Fibroblast of skin of scalp (primary cell): ENCODE results near the gene RAD1.
A peak's percentile ranks its signal among the peaks of the same experiment; 100 is the strongest.

Experiments
- DNase-seq: peaks from one replicate; pipeline ENCODE4 v3.0.0-alpha.2; 2013

Gene RAD1

DNA sequence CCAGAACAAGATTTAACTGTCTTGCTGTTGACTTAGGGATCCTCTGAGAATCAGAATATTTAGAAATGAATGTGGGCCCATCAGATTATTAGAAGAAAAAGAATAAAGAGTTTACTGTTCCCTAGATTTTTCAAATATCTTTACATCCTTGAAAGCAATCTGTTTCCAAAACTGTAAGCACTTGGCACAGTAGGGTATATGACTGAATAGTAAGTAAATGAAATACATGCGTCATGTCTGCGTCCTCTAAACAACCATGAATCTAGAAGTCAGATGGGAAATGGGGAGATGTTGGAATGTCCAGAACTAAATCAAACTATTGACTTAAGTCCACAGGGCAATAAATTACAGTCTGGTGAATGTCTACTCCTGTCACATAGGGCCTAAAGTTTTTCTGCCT, 50.2 kb downstream of the RAD1 start:
- no peak for DNase-seq

- DNase-seq: no peak
Measured at GRCh38 chr5:34863946-34864345, 51.4 kb downstream of the RAD1 start.

DNA sequence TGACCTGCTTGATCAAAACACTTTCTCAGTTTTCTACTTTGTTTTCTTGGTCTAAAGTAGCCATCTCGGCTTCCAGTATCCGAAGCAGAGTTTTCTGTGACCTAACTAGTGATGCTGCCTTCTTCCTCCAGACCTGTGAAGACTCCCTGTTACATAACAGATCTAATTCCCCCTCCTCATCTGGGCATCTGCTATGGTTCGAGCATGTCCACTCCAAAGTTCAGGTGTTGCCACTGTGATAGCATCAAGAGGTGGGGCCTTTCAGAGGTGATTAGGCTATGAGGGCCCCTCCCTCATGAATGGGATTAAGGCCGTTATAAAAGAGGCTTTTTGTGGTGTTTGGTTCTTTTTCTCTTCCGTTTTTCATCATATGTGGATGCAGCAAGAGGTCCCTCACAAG, 56.1 kb downstream of the RAD1 start:
- no peak for DNase-seq

- peak; percentile 41 for DNase-seq
Measured at GRCh38 chr5:34858790-34859189, 56.5 kb downstream of the RAD1 start.

- no peak for DNase-seq
Measured at GRCh38 chr5:34857894-34858293, 57.4 kb downstream of the RAD1 start.

GRCh38 chr5:34857161-34857560, 58.1 kb downstream of the RAD1 start:
- no peak for DNase-seq
